B cell (primary cell): ENCODE data around the gene VPS13A.

Experiments used
- EZH2 ChIP-seq: IDR thresholded peaks from 2 replicates; pipeline ENCODE4 v1.6.1; 2012; ENCODE audit warnings: borderline replicate concordance, low read depth, mild to moderate bottlenecking, moderate library complexity, low read length; ENCODE audit not compliant: insufficient read depth, poor library complexity, severe bottlenecking
- TF ChIP-seq, protein P1 (sequence below): fragments of 200-600 bp; IDR thresholded peaks from one replicate; pipeline ENCODE4 v1.8.0; 2022; ENCODE audit warnings: antibody characterized with exemption, mild to moderate bottlenecking

- TF ChIP-seq, protein P1, sequence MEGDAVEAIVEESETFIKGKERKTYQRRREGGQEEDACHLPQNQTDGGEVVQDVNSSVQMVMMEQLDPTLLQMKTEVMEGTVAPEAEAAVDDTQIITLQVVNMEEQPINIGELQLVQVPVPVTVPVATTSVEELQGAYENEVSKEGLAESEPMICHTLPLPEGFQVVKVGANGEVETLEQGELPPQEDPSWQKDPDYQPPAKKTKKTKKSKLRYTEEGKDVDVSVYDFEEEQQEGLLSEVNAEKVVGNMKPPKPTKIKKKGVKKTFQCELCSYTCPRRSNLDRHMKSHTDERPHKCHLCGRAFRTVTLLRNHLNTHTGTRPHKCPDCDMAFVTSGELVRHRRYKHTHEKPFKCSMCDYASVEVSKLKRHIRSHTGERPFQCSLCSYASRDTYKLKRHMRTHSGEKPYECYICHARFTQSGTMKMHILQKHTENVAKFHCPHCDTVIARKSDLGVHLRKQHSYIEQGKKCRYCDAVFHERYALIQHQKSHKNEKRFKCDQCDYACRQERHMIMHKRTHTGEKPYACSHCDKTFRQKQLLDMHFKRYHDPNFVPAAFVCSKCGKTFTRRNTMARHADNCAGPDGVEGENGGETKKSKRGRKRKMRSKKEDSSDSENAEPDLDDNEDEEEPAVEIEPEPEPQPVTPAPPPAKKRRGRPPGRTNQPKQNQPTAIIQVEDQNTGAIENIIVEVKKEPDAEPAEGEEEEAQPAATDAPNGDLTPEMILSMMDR: no peak
- no peak for TF ChIP-seq EZH2
Measured at GRCh38 chr9:77386187-77386586, 208.9 kb downstream of the VPS13A start.
